Mesothelial cell of epicardium (in vitro differentiated cells): ENCODE results near the gene SNED1. TPM values are rescaled to one million over a fixed set of nuclear protein-coding genes. Genes with fewer than 3 reads are reported as not detected.

ENCODE experiments used
- DNase-seq, 2 experiments: peaks; one replicate each; pipeline ENCODE4 v3.0.0; 2021; ENCODE audit warnings: low spot score in 2 of 2; ENCODE audit not compliant: unreplicated experiment in 2 of 2
- H3K27ac Mint-ChIP-seq: 2 replicates; pipeline ENCODE4 v1.8.0; 2021; ENCODE audit warnings: mixed read lengths
- H3K27me3 Mint-ChIP-seq: 2 replicates; pipeline ENCODE4 v1.8.0; 2021; ENCODE audit warnings: low read depth, mixed read lengths
- H3K36me3 Mint-ChIP-seq: 2 replicates; pipeline ENCODE4 v1.8.0; 2021; ENCODE audit warnings: mixed read lengths
- H3K4me1 Mint-ChIP-seq: 2 replicates; pipeline ENCODE4 v1.8.0; 2021; ENCODE audit warnings: mixed read lengths
- H3K4me3 Mint-ChIP-seq: 2 replicates; pipeline ENCODE4 v1.8.0; 2021; ENCODE audit warnings: mild to moderate bottlenecking, moderate library complexity, mixed read lengths
- H3K9me3 Mint-ChIP-seq: 2 replicates; pipeline ENCODE4 v1.8.0; 2021; ENCODE audit warnings: mixed read lengths
- CTCF ChIP-seq: fragments of 200-600 bp; sonication (generic); IDR thresholded peaks from one replicate; pipeline ENCODE4 v1.5.0; 2021; ENCODE audit warnings: antibody characterized with exemption; ENCODE audit not compliant: unreplicated experiment
- total RNA-seq: library from RNA; stranded (reverse); gene quantifications from 3 replicates; pipeline ENCODE4 v1.2.1, GENCODE V29; 2021

Gene SNED1
- total RNA-seq, 1 donor from 2014 or later: 9.4 TPM

GRCh38 chr2:240952496-240953246, 45.7 kb upstream of the SNED1 start:
- no peaks in the 10 kb centered on the region for H3K4me1 Mint-ChIP-seq
- no peaks in the 10 kb centered on the region for H3K9me3 Mint-ChIP-seq
- no peaks in the 10 kb centered on the region for H3K36me3 Mint-ChIP-seq
- peaks cover 17% of the 10 kb centered on the region for H3K27me3 Mint-ChIP-seq
- H3K27ac Mint-ChIP-seq: no peak overlapping the region
- peak in 1 of 2 experiments; percentile 25 for DNase-seq
- no peak for TF ChIP-seq CTCF
- H3K4me3 Mint-ChIP-seq: no peak overlapping the region

GRCh38 chr2:240953426-240954410, 44.7 kb upstream of the SNED1 start:
- no peaks in the 10 kb centered on the region for H3K36me3 Mint-ChIP-seq
- DNase-seq: peak in 1 of 2 experiments; percentile 29
- no peak overlapping the region for H3K4me3 Mint-ChIP-seq
- H3K4me1 Mint-ChIP-seq: peaks cover 3% of the 10 kb centered on the region
- TF ChIP-seq CTCF: no peak
- peaks cover 17% of the 10 kb centered on the region for H3K27me3 Mint-ChIP-seq
- no peaks in the 10 kb centered on the region for H3K9me3 Mint-ChIP-seq
- H3K27ac Mint-ChIP-seq: peak overlapping the region; percentile 30

DNA sequence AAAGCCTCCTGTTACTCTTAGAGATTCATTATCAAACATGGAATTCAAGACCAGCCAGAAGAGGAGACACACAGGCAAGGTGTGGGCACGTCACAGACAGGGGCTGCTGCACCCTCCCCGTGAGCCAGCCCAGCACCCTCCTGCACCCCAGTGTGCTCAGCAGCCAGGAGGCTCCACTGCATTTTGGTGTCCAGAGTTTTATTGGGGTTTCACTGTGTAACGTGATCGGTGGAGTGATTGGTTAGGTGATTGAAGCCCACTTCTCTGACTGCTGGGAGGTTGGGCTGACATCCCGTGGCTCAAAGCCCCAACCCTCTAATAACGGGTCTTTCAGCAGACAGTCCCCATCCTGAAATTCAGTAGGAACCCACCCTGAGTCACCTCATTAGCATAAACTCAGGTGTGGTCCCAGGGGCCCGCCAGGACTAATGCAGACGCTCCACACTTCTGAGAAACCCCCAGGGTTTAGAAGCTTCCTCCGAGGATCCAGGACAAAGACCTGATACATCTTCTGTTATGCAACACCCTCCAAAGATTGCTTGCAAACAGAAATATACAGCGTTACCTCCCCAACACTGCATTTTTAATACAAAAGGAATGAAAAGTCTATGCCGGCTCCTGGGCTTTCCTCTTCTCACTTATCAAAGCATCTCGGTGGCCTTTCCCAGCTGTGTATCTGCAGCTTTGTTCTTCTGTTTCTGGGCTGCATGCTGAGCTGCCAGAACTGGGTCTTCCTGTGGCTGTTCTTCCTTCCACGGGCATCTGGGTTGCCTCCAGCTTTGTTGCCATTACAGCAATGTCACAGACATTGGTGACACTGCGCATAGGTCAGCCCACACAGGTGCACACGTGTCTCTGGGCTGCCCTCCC, 43.7 kb upstream of the SNED1 start:
- no peaks in the 10 kb centered on the region for H3K36me3 Mint-ChIP-seq
- no peak for TF ChIP-seq CTCF
- H3K4me1 Mint-ChIP-seq: peaks cover 3% of the 10 kb centered on the region
- no peak overlapping the region for H3K27ac Mint-ChIP-seq
- DNase-seq: peak in 1 of 2 experiments; percentile 31
- H3K27me3 Mint-ChIP-seq: peaks cover 17% of the 10 kb centered on the region
- no peaks in the 10 kb centered on the region for H3K9me3 Mint-ChIP-seq
- no peak overlapping the region for H3K4me3 Mint-ChIP-seq

DNA sequence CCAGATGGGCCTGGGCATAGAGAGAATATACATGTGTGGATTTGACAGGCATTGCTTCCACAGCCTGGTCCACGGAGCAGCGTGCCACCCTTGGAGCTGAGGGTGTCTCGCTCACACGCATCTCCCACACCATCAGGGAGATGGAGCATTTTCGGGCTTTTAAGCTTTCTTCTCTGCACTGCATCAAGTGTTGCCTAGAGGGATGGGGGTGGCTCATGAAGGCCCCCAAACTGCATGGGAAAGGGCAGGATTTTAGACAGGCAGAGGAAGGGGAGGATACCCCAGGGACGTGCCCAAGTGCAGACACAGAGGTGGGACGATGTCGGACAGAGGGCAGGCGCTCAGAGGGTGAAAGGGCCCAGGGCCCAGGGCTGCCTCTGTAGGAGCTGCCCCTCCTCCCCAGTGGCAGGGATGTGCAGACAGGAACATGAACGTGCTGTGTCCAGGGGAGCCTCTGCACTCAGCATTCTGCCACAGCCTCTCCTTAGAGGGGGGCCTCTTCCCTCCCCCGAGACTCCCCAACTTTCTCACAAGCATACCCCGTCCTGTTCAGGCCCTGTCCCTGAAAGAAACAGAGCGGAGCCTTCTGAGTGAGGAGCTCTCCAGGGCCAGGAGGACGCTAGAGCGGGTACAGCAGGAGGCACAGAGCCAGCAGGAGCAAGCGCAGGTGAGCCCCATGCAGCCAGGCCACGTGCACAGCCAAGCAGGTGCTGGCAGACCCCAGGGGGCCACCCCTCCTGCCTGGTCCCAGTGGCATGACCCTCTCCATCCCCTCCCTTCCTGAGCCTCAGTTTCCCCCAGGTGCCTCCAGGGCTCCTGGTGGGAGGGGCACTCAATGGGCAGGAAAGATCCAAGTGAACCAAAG, 42.9 kb upstream of the SNED1 start:
- Mint-ChIP-seq H3K4me3 (no peak overlapping the region), H3K9me3 (no peaks in the 10 kb centered on the region), H3K27me3 (peaks cover 17% of the 10 kb centered on the region), H3K27ac (no peak overlapping the region), H3K36me3 (no peaks in the 10 kb centered on the region), H3K4me1 (peaks cover 3% of the 10 kb centered on the region)
- TF ChIP-seq CTCF: no peak
- DNase-seq: peak in 1 of 2 experiments; percentile 35
